ENCODE measurements around the gene DNMT3A.

DNA sequence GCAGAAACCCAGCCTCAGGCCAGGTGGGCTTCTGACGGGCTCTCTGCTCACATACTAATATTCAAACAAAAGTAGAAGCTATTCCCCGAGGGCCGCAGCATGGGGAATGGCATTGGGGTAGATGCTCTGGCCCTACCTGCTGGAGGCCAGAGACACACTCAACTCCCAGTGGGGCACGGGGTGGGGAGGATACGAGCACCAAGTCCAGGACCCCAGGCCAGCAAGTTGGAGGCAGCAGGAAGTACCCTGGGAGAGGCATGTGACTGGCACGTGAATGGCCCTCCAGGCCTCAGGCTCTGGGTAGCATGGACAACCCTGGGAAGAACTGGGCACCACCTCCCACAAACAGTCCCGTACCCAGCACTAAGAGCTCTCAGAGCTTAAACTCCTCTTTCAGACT lies 3.8 kb downstream of the DNMT3A start:
- TF ChIP-seq, protein P1, sequence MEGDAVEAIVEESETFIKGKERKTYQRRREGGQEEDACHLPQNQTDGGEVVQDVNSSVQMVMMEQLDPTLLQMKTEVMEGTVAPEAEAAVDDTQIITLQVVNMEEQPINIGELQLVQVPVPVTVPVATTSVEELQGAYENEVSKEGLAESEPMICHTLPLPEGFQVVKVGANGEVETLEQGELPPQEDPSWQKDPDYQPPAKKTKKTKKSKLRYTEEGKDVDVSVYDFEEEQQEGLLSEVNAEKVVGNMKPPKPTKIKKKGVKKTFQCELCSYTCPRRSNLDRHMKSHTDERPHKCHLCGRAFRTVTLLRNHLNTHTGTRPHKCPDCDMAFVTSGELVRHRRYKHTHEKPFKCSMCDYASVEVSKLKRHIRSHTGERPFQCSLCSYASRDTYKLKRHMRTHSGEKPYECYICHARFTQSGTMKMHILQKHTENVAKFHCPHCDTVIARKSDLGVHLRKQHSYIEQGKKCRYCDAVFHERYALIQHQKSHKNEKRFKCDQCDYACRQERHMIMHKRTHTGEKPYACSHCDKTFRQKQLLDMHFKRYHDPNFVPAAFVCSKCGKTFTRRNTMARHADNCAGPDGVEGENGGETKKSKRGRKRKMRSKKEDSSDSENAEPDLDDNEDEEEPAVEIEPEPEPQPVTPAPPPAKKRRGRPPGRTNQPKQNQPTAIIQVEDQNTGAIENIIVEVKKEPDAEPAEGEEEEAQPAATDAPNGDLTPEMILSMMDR (IDR thresholded peaks at IDR 0.05) = no peak
- no peak for TF ChIP-seq POLR2A (IDR thresholded peaks at IDR 0.05)

Data from stomach (tissue), 4 donors.